ENCODE measurements around the gene ADGRF5.

The ADGRF5 gene

DNA sequence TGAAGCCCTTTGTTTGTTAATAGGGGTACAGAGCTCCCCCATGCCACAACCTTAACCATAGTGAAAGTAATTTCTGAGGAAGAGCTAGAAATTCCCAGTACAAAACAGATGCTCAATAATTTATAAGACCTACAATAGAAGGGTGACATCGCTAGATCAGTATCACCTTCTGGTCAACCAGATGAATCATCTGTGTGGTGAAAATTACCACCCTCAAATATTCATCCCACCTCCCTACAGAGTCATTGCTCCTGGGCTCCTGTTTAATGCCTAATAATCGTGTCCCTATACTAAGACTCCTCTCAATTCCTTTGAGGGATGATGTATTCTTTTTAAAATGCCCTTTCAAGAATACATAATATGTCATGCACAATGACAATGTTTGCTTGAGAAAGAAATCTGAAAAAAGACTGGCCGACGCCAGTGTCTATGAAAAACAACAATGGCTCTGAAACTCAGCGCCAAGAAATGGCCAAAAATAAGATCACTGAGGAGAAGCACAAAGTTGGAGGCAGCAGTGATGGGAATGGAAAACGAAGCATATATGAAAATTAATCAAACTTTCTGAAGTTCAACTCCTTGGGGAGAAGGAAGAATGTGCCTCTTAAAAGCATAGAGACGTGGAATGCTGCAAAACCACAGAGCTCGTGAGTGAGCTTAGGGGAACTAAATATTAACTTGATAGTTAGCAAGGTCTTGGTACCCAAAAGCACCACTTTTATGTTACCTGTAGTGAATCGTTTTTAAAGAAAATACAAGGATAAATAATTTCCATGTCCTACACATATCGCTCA lies 11.0 kb upstream of the ADGRF5 start:
- FAIRE-seq: no peak

DNA sequence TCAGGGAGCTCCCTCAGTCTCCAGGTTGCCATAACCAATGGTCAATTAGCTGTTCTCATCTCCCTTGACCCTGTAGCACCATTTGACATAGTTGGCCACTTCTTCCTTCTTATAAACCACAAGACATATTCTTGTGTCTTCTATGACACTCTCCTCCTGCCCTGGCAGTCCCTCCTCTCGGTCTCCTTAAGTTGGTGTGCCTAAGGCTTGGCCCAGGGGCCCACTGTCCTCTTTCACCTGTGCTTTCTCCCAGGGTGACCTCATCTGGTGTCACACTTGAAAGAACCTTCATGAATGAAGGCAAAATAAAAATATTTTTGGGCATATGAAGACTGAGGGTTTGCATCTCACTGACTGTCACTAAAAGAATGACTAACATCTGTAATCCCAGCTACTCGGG lies 9.7 kb upstream of the ADGRF5 start:
- no peak for FAIRE-seq

DNA sequence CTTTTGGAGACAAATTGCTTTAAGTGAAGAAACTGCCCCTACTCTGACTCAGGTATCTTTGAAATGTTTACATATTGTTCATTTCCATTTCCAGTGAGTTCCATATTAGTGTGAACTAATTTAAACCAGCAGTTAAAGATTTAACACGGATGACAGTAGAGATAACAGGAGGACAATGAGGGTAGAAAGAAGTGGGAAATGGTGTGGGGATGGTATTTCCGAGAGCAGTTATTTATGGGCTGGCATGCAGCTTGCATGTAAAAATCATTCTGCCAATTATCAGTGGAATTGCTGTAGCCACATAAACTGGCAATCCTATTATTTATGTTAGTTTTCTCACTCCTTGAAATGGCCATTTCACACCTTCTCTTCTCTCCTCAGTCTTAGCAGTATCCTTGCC lies 8.6 kb upstream of the ADGRF5 start:
- no peak for FAIRE-seq

DNA sequence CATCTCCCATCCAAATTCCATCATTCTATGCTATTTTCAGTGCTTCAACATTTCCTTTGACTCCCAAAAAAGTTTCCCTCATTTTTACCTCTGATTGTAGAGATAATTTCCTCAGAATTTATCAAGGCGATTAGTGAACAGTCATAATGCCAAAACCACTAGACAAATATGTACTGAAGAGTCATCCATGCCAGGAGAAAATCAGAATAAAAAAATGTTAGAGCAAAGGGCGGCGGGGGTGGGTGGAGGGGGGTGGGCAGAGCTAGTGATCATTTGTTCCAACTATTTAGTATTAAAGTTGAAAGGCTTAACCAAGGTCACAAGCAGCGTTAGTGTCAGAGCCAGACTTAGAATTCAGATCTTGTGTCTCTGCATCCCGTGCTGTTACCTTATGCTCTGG lies 5.3 kb upstream of the ADGRF5 start:
- no peak for FAIRE-seq

DNA sequence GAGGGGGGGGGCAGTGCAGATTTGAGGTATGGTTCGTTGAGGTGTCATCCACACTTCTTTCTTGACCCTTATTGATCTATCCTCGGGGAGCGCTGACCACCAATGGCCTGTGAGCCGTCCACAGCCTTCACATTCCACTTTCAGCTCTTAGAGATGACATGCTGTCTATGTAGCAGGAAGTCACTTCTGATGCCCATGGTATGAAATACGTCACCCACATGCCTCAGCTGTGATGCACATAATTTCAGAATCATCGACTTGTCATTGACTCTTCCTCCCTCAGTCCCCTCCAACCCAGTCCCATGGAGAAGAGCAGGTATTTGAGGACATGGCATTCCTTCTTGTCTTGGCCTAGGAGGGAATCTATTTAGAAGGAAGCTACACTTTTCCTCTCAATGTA lies 4.7 kb upstream of the ADGRF5 start:
- FAIRE-seq: no peak

DNA sequence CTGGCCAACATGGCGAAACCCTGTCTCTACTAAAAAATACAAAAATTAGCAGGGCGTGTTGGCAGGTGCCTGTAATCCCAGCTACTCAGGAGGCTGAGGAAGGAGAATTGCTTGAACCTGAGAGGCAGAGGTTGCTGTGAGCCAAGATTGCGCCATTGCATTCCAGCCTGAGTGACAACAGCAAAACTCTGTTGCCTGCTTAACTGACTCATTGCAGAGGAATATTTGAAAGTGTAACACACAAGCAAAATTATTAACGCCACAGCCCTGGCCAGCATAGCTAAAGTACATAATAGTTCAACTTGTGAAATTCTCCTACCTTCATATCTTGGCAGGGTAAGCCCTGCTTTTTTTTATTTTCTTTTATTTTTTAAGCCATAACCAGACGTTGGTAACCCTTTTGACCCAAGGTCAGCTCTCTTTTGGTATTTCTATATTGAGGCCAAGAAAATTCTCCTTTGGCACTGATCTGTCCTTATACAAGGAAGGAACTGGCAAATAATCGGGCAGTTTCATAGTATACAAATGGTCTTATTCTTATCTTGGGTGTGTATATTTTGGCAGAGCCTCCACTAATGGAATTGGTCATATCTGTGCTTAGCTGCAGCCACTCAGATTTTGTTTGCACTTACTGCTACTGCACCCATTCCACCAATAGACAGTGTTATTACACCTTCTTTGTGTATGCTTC lies 4.0 kb upstream of the ADGRF5 start:
- FAIRE-seq: no peak

DNA sequence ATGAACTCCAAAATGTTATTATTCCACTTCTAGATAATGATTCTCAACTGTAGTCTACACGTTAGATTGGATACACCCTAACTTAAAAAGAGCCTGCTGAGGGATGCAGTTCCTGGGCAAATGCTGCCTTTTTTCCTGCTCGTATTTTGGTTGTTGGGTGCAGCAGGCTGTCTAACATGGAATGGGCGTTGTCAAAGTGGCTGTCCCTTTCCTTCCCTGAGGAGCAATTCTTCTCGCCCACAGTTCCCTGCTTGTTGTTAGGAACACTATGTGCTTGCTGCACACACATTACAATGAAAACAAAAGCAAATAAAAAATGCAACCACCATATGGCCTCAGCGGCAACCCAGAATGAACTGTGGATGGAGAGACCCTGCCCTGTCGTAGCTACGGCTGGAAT lies 1.7 kb upstream of the ADGRF5 start:
- no peak for FAIRE-seq

DNA sequence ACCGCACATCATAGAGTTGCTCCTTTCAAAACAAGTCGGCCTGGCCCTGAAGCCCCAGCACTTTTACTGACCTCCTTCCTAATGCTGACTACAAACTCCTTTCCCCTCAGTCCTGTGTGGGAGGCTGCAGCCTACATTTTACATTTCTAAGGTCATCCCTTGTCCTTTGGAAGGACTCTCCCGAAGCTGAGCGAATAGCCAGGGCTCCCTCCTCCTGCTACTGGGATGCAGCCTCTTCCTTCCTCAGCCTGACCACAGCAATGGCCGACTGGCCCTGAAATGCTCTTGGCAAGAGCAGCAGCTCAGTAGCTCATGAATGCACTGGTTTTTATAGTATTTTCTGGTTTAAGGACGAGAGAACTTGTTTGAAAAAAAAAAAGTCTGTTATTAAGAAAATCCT lies 679 bp downstream of the ADGRF5 start:
- FAIRE-seq: no peak

DNA sequence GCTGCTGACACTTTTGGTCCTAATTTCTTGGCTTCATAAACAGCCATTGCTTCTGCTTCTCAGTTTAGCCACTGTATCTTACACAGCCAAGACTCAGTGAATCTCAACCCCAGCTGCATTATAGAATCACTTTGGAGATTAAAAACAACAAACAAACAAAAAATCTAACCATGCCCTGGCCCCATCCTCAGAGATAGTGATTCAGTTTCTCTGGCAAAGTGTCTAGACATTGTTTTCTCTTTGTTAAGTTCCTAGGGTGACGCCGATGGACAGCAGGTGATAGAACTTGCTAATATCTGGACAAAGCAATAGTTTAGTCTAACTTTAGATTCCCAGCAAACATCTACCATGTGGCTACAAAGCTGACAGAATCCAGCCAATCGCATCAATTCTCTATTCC lies 2.9 kb downstream of the ADGRF5 start:
- no peak for FAIRE-seq

DNA sequence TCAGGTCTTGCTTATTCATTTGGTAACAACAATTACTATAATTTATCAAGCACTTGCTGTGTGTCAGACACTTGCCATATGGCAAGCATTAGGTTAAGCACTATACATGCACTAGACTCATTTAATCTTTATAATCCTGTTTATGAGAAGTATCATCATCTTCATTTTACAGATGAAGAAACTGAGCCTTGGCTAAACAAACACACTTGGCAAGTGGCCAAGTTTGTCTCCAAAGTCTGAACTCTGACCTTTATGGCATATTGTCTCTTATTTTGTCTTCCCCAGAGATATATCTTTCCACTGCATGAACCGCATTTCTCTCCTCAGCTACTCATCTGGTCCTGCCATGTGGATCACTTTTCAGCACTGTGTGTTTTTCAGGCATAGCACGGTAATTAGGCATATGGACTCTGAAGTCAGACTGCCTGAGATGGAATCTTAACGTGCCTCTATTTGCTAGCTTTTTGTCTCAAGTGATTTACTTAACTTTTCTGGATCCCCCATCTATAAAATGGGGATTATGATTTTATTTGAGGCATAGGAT lies 4.7 kb downstream of the ADGRF5 start:
- no peak for FAIRE-seq

DNA sequence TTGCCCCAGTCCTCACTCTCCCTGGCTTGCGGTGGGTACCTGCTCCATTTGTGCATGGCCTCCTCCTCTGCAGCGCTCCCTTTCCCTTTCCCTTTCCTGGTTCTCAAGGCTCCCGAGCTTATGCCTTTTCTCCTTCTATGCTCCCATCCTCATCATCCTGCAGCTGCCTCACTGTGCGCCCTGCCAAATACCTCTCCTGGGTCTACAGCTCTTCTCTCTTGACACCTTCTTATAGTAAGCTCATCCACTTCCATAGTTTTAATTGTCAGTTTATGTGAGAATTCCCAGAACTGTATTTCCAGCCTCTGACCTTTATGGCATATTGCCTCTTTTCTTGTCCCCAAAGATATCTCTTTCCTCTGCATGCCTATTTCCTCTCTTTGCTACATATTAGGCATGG lies 5.9 kb downstream of the ADGRF5 start:
- no peak for FAIRE-seq

DNA sequence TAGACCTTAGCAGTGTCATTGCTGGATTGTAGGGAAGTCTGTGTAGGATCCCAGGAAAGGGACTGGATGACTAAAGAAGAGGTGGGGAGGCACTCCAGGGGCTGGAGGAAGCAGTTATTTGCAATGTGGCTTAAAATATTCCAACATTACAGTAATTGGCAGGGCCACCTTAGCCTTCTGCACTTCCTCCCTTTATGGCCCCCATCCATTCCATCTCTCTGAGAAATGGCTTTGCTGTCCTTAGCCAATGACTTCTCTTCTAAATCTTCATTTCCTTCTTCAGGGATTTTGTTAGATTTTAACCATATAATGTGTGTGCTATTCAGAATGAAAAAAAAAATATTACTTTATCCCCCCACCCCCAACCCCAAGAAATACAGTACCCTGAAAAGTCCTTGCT lies 6.4 kb downstream of the ADGRF5 start:
- no peak for FAIRE-seq

DNA sequence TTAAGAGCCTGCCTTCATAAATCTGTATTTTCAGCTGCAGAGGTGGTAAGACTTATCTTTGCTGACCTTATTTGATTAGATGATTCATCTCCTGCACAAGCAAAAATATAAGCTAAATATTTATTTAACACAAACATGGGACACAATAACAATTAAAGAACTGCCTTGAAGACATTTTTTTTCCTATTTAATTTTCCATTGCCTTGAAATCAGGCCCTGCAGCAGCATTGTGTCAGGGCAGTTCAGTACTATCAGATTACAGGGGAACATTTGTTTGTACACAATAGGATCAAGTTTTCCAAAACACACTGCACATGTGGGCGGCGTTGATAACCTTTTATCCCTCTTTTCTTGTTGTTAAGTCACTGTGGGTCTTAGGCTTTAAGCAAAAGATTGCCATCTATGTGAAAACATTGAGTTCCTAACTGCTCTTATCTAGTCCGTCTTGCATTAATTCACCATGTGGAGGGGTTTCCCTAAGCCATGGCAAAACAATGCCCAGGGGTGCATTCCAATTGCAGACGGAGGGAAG lies 7.4 kb downstream of the ADGRF5 start:
- no peak for FAIRE-seq

DNA sequence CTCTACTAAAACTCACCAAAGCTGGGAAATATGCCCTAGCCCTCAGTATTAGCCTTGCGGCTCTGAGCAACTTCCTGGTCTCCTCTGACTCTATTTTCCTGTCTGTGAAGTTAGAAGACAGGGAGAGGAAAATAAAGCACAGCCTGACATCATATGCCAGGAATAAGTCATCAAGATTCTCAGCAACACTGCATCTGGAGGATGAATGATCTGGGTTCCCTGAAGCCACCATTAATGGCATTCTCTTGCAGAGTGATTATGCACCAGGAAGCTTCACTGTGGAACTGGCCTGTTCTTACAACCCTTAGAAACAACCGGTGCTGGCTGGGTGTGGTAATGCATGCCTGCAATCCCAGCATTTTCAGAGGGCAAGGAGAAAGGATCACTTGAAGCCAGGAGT lies 12.4 kb downstream of the ADGRF5 start:
- FAIRE-seq: no peak

DNA sequence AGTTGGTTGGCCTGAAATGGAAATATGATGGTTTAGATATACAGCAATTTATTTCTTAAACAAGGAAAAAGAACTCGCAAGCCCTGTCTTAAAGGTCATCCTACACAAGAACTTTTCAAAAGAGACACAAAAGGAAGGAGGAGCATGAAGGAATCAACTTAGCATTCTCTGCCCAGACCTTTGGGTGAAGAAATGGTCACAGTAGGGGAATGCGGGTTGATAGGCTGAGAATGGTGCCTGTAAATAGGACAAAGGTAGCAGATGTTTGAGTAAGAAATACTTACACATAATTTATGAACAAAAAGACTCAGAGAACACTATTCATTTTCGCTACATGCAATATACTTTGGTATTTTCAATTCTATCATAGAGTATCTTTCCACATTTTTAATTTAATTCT lies 15.0 kb downstream of the ADGRF5 start:
- no peak for FAIRE-seq

DNA sequence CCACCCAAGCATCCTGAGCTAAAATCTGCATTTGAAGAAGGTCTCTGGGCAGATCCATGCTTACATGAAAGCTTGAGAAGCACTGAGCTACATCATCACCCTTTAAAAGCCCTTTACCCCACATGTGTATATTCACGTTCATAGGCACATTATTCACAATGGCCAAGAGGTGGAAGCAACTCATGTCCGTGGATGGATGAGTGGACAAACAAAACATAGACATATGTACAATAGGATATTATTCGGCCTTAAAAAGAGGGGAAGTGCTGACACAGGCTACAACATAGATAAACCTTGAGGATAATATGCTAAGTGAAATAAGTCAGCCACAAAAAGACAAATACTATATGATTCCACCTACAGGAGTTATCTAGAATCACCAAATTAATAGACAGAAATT lies 17.6 kb downstream of the ADGRF5 start:
- FAIRE-seq: no peak

DNA sequence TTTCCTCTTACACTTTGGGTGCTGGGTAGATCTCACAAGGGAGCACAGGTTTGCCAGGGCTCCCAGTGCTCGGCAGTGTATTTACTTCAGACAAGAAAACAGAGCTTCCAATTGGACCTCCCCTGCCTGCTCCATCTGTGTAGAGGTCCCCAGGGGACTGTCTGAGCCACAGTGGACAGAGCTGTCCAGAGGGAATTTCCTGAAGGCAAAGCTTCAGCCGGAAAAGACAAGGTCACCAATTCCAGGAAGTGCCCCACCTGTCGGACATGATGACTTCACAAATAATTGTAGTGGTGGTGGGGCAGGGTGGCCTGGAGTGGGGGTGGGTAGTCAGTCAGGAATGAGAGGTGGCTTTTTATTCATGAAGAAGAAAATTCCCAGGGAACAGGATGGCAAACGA lies 18.6 kb downstream of the ADGRF5 start:
- no peak for FAIRE-seq

DNA sequence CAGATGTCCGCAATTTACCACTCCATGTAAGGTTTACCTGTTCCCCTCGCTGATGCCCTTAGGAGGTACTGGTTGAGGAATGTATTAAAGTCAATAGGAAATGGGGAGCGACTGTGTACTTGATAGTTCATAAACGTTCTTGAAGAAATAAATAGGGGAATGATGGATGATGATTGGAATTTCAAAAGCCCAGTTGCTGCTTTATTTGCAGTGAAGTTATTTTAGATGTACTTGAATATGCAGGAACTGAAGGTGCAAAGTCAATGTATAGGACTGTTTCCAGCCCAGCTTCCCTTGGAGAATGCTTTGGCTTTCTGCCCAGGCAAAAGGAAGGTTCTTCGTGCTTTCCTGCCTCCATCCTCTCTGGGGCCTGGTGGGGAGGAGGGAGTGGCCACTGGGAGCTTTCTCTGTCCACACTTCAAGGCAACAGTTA lies 19.8 kb downstream of the ADGRF5 start:
- no peak for FAIRE-seq

DNA sequence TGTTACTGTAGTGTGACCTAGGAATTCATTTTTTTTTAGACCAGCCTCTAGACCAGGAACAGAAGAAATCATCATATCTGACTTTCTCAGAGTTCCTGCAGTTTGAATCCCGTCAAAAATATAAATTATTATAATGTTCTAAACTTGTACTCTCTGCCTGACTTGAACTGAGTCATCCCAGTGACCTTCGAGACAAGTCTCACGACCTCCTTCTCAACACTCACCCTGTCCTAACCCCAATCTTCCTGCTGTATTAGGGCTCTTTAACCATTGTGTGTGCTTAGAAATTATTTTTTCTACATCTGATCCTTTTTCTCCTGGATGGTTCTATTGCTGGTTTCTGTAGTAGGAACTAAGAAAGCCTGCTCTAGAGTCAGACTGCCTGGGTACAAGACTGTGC lies 21.5 kb downstream of the ADGRF5 start:
- no peak for FAIRE-seq

DNA sequence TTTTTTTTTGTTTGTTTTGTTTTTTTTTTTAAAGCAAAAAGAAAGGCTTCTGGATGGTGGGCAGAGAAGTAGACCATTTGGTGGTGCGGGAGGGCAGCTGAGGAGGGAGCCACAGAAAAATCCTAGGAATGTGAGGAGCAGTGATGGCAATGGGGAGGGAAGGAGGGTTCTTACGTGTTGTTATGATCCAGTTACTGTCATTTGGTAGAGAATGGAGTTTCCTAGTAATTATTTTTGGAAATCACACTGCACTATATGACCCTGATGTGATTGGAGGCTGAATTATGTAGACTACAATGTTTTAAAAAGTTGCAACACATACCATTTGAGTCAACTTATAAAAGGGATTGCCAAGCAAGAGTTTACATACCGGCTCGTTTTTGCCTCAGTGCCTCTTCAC lies 22.1 kb downstream of the ADGRF5 start:
- FAIRE-seq: no peak

DNA sequence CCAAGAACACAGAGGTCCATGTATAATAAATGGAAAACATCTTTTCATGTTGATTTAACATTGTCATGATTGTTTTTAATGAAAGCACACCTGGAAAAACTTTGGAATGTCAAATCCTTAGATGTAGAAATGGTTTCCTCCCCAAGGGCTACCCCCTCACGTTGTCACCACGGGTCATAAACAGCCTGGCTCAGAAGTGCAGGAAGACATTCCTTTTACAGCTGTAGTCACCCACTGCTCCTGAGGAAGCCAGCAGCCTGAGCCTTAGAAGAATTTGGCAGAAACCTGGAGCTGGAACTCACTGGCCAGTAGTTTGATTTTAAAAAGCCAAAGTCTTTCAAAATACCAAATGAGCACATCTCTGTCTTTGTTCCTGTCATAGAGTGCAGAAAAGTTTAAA lies 23.7 kb downstream of the ADGRF5 start:
- no peak for FAIRE-seq

DNA sequence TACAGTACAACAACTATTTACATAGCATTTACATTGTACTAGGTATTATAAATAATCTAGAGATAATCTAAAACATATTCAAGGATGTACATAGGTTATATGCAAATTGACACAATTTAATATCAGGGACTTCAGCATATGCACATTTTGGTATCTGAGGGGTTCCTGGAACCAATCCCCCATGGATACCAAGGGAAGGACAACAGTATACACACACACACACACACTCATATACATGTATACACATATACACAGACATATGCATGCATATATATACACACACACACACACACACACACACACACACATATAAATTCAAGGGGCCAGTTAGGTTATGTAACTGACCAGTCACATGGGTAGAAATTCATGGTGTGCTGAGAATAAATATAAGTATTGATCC lies 24.9 kb downstream of the ADGRF5 start:
- FAIRE-seq: no peak

DNA sequence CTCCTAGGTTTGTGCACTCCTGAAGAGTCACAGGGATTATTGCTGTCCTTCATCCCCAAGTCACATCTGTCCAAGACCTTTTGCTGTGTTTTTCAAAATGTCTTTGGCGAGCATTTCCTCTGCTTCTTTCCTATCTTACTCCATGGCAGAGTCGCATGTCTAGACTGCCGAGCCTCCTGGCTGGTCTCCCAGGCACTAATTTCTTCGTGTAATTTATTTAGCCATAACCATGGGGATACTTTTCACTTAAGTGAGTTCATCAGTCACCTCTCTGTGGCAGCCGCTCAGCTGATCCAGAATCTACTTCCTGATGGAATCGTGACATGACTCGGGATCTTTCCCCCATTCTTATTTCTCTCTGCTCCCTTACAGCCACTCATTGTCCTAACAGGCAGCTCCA lies 25.8 kb downstream of the ADGRF5 start:
- no peak for FAIRE-seq

DNA sequence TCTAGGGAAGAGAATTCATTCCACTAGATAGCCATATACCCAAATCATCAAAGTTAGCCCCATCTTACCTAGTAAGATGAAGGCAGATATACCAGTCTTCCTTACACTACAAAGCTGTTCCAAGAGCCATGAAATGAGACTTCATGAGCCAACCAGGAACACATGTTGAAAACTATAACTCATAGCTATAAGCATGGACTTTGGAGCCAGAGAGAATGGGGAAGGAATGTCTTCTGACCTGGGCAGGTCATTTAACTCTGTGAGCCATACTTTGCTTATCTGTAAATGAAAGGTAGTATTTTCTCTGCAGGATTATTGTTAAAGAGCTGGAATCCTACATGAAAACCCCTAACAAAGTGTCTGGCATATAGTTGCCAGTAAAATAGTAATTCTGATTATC lies 27.3 kb downstream of the ADGRF5 start:
- FAIRE-seq: no peak
